Kidney (tissue), 14 donors: ENCODE results near the gene SUMF1. TPM values are rescaled to one million over a fixed set of nuclear protein-coding genes. Genes with fewer than 3 reads are reported as not detected.

Experiments
- DNase-seq, 5 donors: peaks; one replicate each; pipeline ENCODE4 v3.0.0-alpha.2; 2013 to 2020
- FAIRE-seq: peaks from 2 replicates; lab custom pipeline; 2012; peaks lifted over from hg19 to GRCh38; lab: Jason Lieb, UNC
- H3K27ac ChIP-seq, 2 donors: one replicate each; pipeline ENCODE4 v1.7.0; 2013; ENCODE audit warnings: low read depth in 2 of 2, low read length in 2 of 2, inconsistent platforms in 1 of 2
- H3K27me3 ChIP-seq: one replicate; pipeline ENCODE4 v1.7.1; 2013; ENCODE audit warnings: low read length, inconsistent platforms; ENCODE audit not compliant: control insufficient read depth, insufficient read depth
- H3K36me3 ChIP-seq, 3 donors: one replicate each; pipeline versions ENCODE4 v1.7.0 to v1.7.1; 2013; ENCODE audit warnings: low read length in 3 of 3, control low read depth in 1 of 3, inconsistent platforms in 1 of 3; ENCODE audit not compliant: insufficient read depth in 3 of 3, control insufficient read depth in 2 of 3
- H3K4me1 ChIP-seq, 3 donors: one replicate each; pipeline versions ENCODE4 v1.7.0 to v1.7.1; 2013; ENCODE audit warnings: low read length in 3 of 3, inconsistent platforms in 1 of 3, low read depth in 1 of 3; ENCODE audit not compliant: control insufficient read depth in 2 of 3, insufficient read depth in 2 of 3
- H3K4me3 ChIP-seq, 3 donors: one replicate each; pipeline versions ENCODE4 v1.7.0 to v1.8.1; 2013; ENCODE audit warnings: low read length in 3 of 3, control low read depth in 1 of 3, inconsistent platforms in 1 of 3
- H3K9ac ChIP-seq, 3 donors: one replicate each; pipeline versions ENCODE4 v1.7.0 to v1.7.1; 2013; ENCODE audit warnings: low read length in 3 of 3, control low read depth in 1 of 3, inconsistent platforms in 1 of 3
- H3K9me3 ChIP-seq, 3 donors: one replicate each; pipeline versions ENCODE4 v1.7.0 to v1.7.1; 2013; ENCODE audit warnings: low read length in 3 of 3, control low read depth in 1 of 3, inconsistent platforms in 1 of 3; ENCODE audit not compliant: control insufficient read depth in 2 of 3, insufficient read depth in 1 of 3
- intact Hi-C: fragments of 100-400 bp; cut with DNase I; formaldehyde crosslinking; loops from one replicate; pipeline ENCODE4 v1.11.1; 2022
- polyA plus RNA-seq: library from polyadenylated mRNA; stranded (reverse); fragments of 350-450 nt; fragmentation: Illumina TruSeq; extraction: RNeasy Lipid Tissue Mini Kit (QIAGEN cat#74804); gene quantifications from one replicate; pipeline ENCODE4 v1.2.3, GENCODE V29; 2014; ENCODE audit warnings: low read depth, low replicate concordance; ENCODE audit not compliant: insufficient read depth
- total RNA-seq: library from RNA; stranded (reverse); fragmentation: NEBNext Ultra II Directional; extraction: Animal tissue kit (Norgen Biotek cat#: 25700); gene quantifications from one replicate; pipeline ENCODE4 v1.2.1, GENCODE V29; 2021
- TF ChIP-seq, protein P1 (sequence below): IDR thresholded peaks from 3 replicates; pipeline ENCODE4 v1.5.1; 2012; ENCODE audit warnings: mild to moderate bottlenecking, moderate library complexity, borderline replicate concordance; ENCODE audit not compliant: insufficient read depth; ENCODE audit errors: extremely low read depth
- donor health status: control.
- donor health status: control.
- donor health status: control.
- donor health status: control.
- donor health status: control.
- donor health status: DM: yes; HTN: yes; CAD: no.
- donor health status: Normal renal cell carcinoma (clear cell type).

The SUMF1 gene
- total and polyA plus RNA-seq, 2 donors from 2014 or later, result 50.1 to 50.6 TPM

DNA sequence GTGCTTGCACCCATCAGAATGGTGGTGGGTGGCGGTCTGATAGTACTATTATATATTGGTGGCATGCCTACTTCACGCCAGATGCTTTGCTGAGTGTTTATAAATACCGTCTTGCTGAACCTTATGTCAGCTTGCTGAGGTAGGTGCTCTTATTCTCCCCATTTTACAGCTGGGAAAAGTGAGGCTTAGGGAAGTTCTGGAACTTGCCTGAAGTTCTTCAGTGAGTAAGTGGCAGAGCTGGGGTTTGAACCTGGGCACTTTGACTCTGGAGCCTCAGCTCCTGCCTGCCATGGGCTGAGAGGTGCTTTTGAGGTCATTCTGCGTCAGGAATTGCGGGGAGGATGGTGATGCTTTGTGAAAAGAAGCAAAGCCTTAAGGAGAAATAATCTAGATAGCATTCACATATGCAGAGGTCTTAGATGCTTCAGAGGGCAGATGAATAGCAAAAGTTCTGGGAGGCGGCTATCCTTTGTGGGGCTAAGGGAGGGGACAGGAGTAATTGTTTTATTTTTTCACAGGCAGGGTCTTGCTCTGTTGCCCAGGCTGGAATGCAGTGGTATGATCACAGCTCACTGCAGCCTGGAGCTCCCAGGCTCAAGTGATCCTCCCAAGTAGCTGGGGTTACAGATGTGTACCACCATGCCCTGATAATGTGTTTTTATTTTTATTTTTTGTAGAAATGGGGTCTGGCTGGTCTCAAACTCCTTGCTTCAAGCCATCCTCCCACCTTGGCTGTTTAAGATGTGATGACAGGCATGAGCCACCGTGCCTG, 44.6 kb upstream of the SUMF1 start:
- DNase-seq (peak in 1 of 5 donors; percentile 38), FAIRE-seq (no peak)
- H3K4me1 ChIP-seq, result peaks cover 14 to 15% (median 15%) of the 10 kb centered on the region in 3 donors
- H3K27ac ChIP-seq, result peak overlapping the region in 1 of 2 donors; percentile 9
- no peak overlapping the region for H3K9ac ChIP-seq
- no peaks in the 10 kb centered on the region for H3K27me3 ChIP-seq
- intact Hi-C loops, result no loop called here
- no peak overlapping the region for H3K4me3 ChIP-seq
- H3K9me3 ChIP-seq, result no peaks in the 10 kb centered on the region
- TF ChIP-seq, protein P1, sequence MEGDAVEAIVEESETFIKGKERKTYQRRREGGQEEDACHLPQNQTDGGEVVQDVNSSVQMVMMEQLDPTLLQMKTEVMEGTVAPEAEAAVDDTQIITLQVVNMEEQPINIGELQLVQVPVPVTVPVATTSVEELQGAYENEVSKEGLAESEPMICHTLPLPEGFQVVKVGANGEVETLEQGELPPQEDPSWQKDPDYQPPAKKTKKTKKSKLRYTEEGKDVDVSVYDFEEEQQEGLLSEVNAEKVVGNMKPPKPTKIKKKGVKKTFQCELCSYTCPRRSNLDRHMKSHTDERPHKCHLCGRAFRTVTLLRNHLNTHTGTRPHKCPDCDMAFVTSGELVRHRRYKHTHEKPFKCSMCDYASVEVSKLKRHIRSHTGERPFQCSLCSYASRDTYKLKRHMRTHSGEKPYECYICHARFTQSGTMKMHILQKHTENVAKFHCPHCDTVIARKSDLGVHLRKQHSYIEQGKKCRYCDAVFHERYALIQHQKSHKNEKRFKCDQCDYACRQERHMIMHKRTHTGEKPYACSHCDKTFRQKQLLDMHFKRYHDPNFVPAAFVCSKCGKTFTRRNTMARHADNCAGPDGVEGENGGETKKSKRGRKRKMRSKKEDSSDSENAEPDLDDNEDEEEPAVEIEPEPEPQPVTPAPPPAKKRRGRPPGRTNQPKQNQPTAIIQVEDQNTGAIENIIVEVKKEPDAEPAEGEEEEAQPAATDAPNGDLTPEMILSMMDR, result no peak
- H3K36me3 ChIP-seq, result peaks cover 0 to 7% (median 0%) of the 10 kb centered on the region in 3 donors

DNA sequence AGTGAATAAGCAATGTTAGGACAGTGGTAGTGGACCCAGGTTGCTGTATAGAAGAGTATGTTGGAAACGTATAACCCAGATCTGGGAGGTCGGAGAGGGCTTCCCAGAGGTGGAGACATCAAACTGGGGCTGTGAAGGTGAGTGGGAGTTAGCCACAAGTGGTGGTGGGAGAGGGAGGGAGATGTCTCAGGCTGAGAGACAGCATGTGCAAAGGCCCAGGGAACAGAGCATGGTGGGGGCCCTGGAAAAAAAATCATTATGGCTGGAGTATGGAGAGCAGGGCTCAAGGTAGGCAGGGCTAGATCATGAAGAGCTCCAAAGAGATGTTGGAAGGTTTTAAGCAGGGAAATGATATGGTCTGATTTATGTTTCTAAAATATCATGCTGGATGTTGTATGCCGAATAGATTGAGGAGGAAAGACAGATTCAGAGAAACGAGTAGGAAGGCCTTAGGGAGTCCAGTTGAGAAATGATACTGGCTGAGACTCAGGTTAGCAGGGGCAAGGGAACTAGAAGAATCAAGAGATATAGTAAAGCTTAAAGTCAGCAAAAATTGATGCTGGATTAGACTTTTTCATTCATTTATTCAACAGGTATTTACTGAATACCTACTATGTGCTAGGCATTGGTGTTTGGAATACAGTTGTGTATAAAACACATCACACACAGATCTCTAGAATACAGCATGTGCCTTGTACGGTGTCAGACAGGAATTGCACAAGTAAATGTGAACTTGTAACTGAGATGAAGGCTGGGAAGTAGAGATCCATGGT, 43.1 kb upstream of the SUMF1 start:
- H3K9me3 ChIP-seq, result no peaks in the 10 kb centered on the region
- H3K36me3 ChIP-seq, result peaks cover 0 to 7% (median 0%) of the 10 kb centered on the region in 3 donors
- no peak for DNase-seq
- H3K27me3 ChIP-seq, result no peaks in the 10 kb centered on the region
- TF ChIP-seq, protein P1, result no peak
- no peak overlapping the region for H3K9ac ChIP-seq
- intact Hi-C loops, result no loop called here
- H3K4me1 ChIP-seq, result peaks cover 2 to 24% (median 11%) of the 10 kb centered on the region in 3 donors
- no peak for FAIRE-seq
- no peak overlapping the region for H3K4me3 ChIP-seq
- H3K27ac ChIP-seq, result no peak overlapping the region

DNA sequence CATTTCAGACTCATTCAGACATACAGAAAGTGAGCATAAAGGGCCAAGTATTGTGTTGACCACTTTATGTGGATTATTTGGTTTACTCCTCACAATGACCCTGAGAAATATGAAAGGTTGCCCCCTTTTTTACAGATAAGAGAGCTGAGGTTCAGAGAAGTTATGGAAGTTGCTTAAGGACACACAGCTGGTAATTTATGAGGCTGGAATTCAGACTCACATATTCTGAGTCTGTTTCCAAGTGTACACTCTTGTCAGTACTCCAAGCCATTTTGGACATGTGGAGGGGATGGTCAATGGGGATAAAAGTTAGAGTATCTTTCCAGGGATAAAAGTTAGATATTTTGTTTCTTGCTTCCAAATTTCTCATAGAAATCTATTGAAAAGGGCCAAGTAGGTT, 42.0 kb upstream of the SUMF1 start:
- FAIRE-seq (no peak), DNase-seq (no peak)
- Histone ChIP-seq H3K9ac (no peak overlapping the region), H3K4me3 (no peak overlapping the region), H3K4me1 (peaks cover 7 to 19% (median 18%) of the 10 kb centered on the region in 3 donors), H3K36me3 (peaks cover 0 to 7% (median 0%) of the 10 kb centered on the region in 3 donors), H3K9me3 (no peaks in the 10 kb centered on the region), H3K27me3 (no peaks in the 10 kb centered on the region), H3K27ac (no peak overlapping the region)
- TF ChIP-seq, protein P1, result no peak
- intact Hi-C loops, result no loop called here
